ENCODE results near the gene NSD1.

GRCh38 chr5:177183766-177184360 is 50.3 kb downstream of the NSD1 start:
- TF ChIP-seq CEBPB (IDR thresholded peaks at IDR 0.05; ENCODE audit: borderline replicate concordance in 1 of 2, low read depth in 2 of 2, low read length in 2 of 2) (no peak), ZNF24 (IDR thresholded peaks at IDR 0.05) (no peak), CTCF (IDR thresholded peaks at IDR 0.05 in 2 of 3, conservative IDR thresholded peaks at IDR 0.05 in 1 of 3; ENCODE audit: control insufficient read depth in 2 of 3, extremely low read depth in 1 of 3, insufficient read depth in 1 of 3, low read depth in 3 of 3, low read length in 3 of 3) (no peak), REST (IDR thresholded peaks at IDR 0.05; ENCODE audit: low read depth, low read length) (no peak), KAT2A (conservative IDR thresholded peaks at IDR 0.05; ENCODE audit: control insufficient read depth, low read depth, low read length) (no peak), SMC3 (IDR thresholded peaks at IDR 0.05; ENCODE audit: borderline replicate concordance, low read length) (no peak), PBX3 (IDR thresholded peaks at IDR 0.05; ENCODE audit: insufficient replicate concordance, low read depth, low read length) (no peak), ZSCAN29 (IDR thresholded peaks at IDR 0.05) (no peak), SREBF2 (IDR thresholded peaks at IDR 0.05; ENCODE audit: low read length) (no peak), TCF12 (IDR thresholded peaks at IDR 0.05; ENCODE audit: low read depth, low read length) (no peak), ASH2L (IDR thresholded peaks at IDR 0.05; ENCODE audit: borderline replicate concordance, low read depth) (no peak), POLR2A (IDR thresholded peaks at IDR 0.05; ENCODE audit: low read depth, low read length) (no peak), BCL3 (IDR thresholded peaks at IDR 0.05; ENCODE audit: borderline replicate concordance, insufficient read depth, low read depth, low read length, poor library complexity, severe bottlenecking) (no peak)
